OCI-LY7 (cell line): Measurements from ENCODE around the gene CNTLN.

Source experiments
- EZH2phosphoT487 ChIP-seq: fragments of 200-600 bp; sonication (generic); IDR thresholded peaks from 2 replicates; pipeline ENCODE4 v1.6.1; 2018; ENCODE audit warnings: low read depth, borderline replicate concordance, mild to moderate bottlenecking, mixed run types, antibody characterized with exemption, low read length, moderate library complexity, mixed read lengths
- TF ChIP-seq, protein P1 (sequence below): fragments of 200-600 bp; sonication (generic); conservative IDR thresholded peaks from 2 replicates; pipeline ENCODE4 v1.5.1; 2014; ENCODE audit warnings: mild to moderate bottlenecking, antibody characterized with exemption, low read length, moderate library complexity, mixed read lengths

DNA sequence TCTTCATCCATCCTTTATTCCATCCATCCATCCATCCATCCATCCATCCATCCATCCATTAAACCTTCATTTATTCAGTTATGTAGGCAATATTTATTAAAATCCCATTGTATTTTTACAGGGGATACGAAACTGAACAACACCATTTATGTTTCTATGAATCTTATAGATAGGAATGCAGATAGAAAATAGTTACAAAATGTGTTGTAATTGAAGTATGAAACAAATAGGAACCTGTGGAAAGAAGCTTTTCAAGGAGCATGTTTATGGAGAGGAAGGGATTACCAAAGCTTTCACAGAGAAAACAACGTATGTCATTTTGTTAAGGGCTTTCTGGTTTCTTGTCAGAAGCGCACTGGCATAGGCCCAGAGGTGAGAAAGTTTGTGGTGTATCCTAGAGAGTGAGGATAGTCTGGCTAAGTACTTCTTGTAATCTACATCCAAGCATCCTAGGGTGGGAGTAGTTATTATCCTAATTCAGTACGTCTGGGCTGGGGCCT, 184.0 kb downstream of the CNTLN start:
- TF ChIP-seq, protein P1, sequence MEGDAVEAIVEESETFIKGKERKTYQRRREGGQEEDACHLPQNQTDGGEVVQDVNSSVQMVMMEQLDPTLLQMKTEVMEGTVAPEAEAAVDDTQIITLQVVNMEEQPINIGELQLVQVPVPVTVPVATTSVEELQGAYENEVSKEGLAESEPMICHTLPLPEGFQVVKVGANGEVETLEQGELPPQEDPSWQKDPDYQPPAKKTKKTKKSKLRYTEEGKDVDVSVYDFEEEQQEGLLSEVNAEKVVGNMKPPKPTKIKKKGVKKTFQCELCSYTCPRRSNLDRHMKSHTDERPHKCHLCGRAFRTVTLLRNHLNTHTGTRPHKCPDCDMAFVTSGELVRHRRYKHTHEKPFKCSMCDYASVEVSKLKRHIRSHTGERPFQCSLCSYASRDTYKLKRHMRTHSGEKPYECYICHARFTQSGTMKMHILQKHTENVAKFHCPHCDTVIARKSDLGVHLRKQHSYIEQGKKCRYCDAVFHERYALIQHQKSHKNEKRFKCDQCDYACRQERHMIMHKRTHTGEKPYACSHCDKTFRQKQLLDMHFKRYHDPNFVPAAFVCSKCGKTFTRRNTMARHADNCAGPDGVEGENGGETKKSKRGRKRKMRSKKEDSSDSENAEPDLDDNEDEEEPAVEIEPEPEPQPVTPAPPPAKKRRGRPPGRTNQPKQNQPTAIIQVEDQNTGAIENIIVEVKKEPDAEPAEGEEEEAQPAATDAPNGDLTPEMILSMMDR: no peak
- no peak for TF ChIP-seq EZH2phosphoT487
